Left cardiac atrium (tissue), 4 donors: ENCODE results near the gene HAAO. TPM values are rescaled to one million over a fixed set of nuclear protein-coding genes. Genes with fewer than 3 reads are reported as not detected.
"Not testable (repeated sequence)": the region's sequence is repeated elsewhere in the genome, so short reads cannot be mapped to it uniquely, and the experiment has no call there.

Experiments used
- ATAC-seq, 2 donors: fragments of 200-7000 bp; cut with Tn5 transposase; one replicate each; pipeline ENCODE4 v1.9.1; 2020; ENCODE audit warnings: mild to moderate bottlenecking in 2 of 2, moderate library complexity in 2 of 2
- DNase-seq: peaks from one replicate; pipeline ENCODE4 v3.0.0-alpha.2; 2020
- intact Hi-C, 2 donors: fragments of 100-400 bp; cut with DNase I; formaldehyde crosslinking; loops; one replicate each; pipeline versions ENCODE4 v1.14.1 to v1.15.1; 2022 to 2023
- total RNA-seq, 2 donors: library from RNA; stranded (reverse); fragmentation: NEBNext Ultra II Directional; extraction: Animal tissue kit (Norgen Biotek cat#: 25700); gene quantifications; one replicate each; pipeline ENCODE4 v1.2.1, GENCODE V29; 2021
- donor health status: DM: no; HTN: yes; CAD: no.
- donor health status: DM: no; HTN: yes; CAD: no; lungs with severe emphysema.
- donor health status: DM: yes; HTN: yes; CAD: no.
- donor health status: Dilated cardiomyopathy.

The HAAO gene
- total RNA-seq, 2 donors from 2014 or later: 2.5 to 3.4 TPM

DNA sequence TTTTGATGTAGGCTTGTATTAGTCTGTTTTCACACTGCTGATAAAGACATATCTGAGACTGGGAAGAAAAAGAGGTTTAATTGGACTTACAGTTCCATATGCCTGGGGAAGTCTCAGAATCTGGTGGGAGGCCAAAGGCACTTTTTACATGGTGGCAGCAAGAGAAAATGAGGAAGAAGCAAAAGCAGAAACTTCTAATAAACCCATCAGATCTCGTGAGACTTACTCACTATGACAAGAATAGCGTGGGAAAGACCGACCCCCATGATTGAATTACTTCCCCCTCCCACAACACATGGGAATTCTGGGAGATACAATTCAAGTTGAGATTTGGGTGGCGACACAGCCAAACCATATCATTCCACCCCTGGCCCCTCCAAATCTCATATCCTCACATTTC, 61.1 kb downstream of the HAAO start:
- intact Hi-C loops, DNase-seq, ATAC-seq: not testable (repeated sequence)

DNA sequence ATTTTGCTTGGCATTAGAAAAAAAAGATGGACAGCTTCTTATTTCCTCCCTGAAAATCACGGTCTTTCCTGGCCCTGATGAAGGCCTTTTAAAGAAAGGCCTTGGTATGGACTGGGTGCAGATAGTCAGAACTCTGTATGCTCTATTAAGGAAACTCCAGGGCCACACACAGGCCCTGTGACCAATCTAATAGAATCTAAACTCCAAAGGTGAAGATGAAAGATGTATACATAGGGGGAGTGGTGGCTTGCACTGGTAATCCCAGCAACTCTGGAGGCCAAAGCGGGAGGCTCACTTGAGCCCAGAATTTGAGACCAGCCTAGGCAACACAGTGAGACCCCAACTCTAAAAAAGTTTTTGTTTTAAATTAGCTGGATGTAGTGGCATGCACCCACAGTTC, 65.7 kb downstream of the HAAO start:
- no peak for DNase-seq
- ATAC-seq: no peak
- intact Hi-C loops: no loop called here

DNA sequence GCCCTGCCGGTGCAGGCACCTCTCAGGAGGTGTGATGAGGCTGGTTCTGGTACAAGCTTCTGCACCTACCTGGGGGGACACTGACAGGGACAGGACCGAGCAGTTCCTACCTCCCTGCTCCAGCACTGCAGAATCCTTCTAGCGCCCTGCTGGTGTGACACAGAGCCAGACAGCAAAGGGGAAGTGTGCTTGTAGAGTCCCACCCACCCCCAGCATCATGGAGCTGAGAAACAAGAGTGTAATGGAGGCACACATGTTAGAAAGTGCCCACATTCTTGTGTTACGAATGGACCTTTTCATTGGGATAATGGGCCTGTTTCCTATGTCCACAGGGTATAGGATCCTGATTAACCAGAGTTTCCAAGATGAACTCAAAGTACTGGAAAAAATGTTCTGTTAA, 66.7 kb downstream of the HAAO start:
- ATAC-seq (peak in 1 of 2 donors; percentile 28), DNase-seq (no peak)
- intact Hi-C loops: no loop called here

DNA sequence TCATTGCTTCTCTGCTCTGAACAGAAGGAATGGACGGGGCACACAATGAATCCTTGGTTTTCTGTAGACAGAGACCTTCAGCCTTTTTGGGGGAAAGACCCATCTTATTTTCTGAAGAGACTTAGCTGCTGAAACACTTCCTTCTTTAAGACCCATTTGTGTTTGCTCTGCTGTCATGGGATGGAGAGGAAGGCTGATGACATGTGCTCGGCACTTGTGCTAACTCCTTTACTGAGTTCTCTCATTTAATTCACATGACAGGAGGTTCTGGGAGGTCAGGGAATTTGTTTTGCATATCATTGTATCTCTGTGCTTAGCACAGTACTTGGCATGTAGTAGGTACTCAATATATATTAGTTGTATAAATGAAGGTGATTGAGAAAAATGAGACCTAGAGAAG, 67.5 kb downstream of the HAAO start:
- ATAC-seq: no peak
- intact Hi-C loops: no loop called here
- DNase-seq: no peak

DNA sequence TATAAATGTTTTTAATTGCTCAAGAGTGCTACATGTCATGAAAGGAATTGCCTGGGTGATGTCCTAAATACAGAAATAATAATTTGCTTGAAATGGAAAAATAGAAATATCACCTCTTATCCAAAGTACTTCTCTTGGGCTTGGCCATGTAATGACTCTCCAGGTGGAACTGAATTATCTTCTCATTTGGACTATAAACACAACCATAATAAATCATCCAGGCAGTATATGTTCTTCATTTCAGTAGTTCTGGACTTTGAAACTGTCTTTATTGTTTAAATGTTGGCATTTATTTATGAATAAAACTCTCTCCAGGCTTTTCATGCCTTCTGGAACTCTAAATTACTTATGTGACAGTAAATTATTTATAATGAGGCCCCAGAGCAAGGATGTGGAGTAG, 68.9 kb downstream of the HAAO start:
- intact Hi-C loops: no loop called here
- ATAC-seq (no peak), DNase-seq (no peak)

DNA sequence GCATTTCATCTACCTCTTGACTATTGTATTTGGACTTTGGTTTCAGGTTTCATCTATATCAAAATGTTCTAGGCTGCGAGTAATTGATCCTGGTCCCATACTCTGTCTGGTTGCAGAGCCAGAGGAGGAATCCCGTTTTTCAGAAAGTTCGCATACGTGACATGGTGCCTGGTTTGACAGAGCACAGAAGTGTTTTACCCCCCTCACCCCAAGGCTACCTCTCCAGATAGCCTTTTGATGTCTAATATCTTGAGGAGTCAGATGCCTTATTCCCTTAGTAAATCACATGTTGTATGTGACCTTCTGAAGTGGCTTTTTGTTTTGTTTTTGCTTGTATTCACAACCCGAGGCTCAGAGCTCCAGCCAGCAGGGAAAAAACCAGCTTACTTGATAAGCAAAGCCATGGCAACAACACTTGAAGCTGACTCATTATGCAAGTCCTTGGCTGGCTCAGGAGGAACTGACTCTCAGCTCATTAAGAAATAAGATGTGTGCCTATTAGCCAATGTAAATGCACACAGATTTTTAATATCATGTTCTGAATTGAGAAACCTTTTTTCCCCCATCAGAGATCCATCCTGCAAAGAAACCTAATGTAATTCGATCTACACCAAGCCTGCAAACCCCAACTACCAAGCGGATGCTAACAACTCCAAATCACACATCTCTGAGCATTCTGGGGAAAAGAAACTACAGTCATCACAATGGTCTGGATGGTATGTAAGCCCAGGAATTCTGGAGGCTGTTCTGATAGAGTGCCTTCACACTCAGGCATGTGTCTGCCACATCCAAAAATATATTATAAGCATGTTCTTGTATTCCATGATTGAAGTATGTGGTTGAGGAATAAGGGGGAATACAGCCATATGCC, 69.8 kb downstream of the HAAO start:
- ATAC-seq (peak; percentile 96), DNase-seq (peak; percentile 59)
- intact Hi-C loops: no loop called here

DNA sequence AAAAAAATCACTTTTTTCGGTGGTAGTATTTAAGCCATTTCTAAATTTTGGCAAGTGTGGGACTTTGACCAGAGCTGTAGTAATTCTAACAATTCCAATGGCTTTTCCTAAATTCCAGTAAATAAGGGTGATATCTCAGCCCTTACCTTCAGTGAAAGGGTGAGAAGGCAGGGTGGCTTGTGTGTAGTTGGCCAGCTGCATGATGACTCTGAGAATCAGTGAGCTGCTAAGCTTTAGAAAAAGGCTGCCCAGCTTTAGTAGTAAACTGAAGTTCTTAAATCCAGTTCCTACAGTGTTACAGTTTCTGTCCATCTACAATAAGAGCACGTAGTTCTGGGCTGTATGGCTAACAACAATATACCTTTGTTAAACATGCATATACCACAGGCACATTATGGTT, 70.5 kb downstream of the HAAO start:
- intact Hi-C loops: no loop called here
- DNase-seq (no peak), ATAC-seq (peak in 1 of 2 donors; percentile 9)

Other genes with a start within 250 kb of the HAAO start
- gene MTA3, start 224.0 kb downstream of the HAAO start, total RNA-seq: 10 to 100 TPM; 20.9 to 21.8 TPM
- under 1 TPM; 0.37 to 0.53 TPM for gene OXER1, start 28.4 kb downstream of the HAAO start, total RNA-seq